ENCODE data around the gene MLH3. TPM values are rescaled to one million over a fixed set of nuclear protein-coding genes. Genes with fewer than 3 reads are reported as not detected.

The MLH3 gene
- total RNA-seq: 10 to 100 TPM; 19.5 to 23.8 TPM

DNA sequence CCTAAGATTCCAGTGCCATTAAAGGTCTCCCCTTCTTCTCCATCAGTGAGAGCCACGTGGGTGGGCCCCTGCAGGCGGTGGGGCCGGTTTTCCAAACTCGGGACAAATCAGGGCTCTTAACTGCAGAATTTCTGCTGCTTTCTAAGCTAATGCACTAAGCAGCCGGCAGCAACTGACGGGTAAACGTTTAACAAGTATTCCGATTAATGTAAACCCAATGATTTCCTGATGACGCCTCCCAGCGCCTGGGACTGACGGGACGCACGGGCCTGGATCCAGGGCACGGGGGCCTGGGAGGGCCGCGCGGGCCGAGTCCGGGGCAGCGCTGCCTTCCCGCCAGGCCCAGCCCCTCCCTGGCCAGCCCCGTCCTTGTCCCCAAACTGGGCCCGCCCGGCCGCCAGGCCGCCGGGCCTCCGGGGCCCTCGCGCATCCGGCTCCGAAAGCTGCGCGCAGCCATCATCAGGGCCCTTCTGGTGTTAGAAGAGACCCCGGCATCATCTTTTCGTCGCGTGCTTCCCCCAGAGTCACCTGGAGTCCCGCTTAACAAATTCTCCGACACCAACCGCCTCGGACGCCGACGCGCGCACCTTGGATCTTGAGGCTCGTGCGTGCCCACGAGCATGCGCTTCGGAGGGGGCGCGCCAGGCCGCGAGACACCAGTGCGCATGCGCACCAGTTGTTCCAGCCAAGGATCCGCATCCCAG, at the start of gene MLH3:
Gene MLH3 (minus strand): TSS at position 616 of the 704 bp plus-strand sequence. CDS start 1,812 bp downstream, outside the sequence.
- ChIA-PET CTCF (interaction anchor here (0.6 to 1.9 kb wide), 4 partner anchors 13 to 174 kb away, joined by 3 to 7 read pairs (median 4); partner anchors contain the start of genes ACYP1 and ZC2HC1C), POLR2A (interaction anchor here (0.6 to 1.3 kb wide), 4 partner anchors 14 to 220 kb away, joined by 3 to 9 read pairs (median 4); partner anchors contain the start of genes RPS6KL1 and ZC2HC1C)

DNA sequence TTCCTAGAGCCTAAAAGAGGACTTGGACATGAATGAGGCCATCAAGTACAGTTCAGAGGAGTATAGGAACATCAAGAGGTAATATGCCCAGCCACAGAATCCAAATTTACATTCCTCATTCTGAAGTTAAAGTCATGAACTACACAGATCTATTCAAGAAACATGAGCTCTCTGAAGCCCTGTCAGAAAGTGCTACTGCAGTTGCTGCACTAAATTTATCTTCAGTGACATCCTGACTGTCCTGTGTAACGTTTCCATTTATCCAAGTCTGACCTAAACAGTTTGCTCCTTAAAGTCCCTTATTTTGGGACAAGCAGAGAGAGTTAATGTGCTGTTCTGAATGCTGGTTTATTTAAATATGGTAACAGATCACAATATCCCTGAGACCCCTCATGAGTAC, 47.4 kb upstream of the MLH3 start:
- ChIA-PET CTCF (no interaction called here), POLR2A (no interaction called here)

DNA sequence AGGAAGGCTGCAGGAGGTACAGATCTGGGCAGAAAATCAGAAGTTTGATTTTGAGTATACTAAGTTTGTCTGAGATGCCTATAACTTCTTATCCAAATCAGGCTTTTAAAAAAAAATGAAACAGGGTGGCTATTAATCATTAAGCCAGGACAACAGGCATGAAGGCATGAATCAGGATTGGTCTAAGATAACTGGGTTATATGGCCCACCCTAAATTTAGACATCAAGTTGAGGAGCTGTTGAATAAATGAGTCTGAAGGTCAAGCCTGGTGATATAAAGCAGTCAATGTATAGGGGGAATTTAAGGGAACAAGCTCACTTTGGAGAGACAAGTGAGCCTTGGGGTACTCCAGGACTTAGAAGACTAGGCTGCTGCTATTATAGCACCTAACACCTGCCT, 46.9 kb upstream of the MLH3 start:
- CTCF ChIA-PET: interaction anchor here (0.6 kb wide), 1 partner anchor 1249 kb away, joined by 4 read pairs; no protein-coding TSS in a partner anchor
- POLR2A ChIA-PET: no interaction called here

DNA sequence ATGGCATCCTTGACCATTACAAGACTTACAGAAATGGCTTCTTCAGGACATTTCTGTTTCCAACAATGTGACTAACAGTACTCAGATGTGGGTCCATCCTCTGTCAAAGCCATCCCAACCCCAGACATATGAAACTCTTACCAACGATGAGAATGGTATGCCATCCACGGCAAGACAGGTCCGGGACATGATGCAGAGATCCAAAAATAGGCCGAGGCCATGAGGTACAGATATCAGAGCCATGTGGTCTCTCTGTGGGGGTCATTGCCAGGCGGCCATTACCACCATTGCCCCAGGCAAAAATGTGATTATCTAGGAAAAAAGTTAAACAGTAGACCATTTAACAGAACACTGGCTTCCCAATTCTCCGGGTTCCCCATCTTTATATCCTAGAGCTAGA, 45.7 kb upstream of the MLH3 start:
- POLR2A ChIA-PET: no interaction called here
- CTCF ChIA-PET: no interaction called here

DNA sequence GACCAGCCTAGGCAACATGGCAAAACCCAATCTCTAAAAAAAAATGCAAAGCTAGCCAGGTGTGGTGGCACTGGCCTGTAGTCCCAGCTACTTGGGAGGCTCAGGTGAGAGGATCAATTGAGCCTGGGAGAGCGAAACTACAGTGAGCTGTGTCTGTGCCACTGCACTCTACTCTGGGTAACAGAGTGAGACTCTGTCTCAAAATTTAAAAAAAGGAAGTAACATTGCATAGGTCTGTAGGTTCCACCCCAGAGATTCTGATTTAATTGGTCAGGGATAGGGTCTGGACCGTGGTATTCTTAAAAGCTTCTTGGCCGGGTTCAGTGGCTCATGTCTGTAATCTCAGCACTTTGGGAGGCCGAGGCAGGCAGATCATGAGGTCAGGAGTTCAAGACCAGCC, 44.4 kb upstream of the MLH3 start:
- ChIA-PET CTCF (no interaction called here), POLR2A (no interaction called here)

DNA sequence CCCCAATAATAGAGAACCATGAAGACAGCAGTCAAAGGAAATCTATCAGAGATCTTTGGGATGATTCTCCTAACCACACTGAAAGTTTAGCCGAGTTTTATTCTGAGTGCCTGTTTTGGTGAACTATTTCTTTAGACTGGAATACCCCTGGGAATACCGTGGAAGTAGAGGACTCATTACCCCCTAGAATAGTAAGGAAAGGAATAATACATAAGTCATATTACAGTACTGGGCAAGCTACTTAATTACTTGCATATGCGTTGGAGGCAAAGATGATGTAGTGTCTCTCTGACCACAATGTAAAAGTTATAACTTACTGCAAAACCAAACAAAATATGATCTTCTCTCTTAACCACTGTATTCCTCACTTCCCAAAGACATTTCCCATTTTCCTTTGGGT, 43.6 kb upstream of the MLH3 start:
- ChIA-PET CTCF (no interaction called here), POLR2A (no interaction called here)

DNA sequence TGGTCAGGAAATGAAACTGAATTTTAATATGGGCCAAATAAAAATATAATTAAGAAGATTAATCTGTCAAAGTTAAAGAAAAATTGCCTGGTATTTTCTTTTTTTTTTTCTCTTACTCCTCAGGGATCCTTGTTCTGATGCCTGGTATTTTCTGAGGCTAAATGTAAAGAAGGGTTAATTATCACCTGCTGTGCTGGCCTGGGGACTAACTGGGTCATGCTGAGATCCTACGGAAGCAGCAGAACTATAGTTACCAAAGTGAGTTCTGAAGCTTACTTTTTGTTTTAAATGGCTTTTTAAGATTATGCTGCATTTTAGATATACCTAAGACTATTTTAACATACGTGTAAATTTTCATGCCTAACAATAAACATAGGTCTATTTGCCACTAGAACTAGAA, 41.4 kb upstream of the MLH3 start:
- POLR2A ChIA-PET: interaction anchor here (0.6 kb wide), 1 partner anchor 131 kb away, joined by 3 read pairs; no protein-coding TSS in a partner anchor

DNA sequence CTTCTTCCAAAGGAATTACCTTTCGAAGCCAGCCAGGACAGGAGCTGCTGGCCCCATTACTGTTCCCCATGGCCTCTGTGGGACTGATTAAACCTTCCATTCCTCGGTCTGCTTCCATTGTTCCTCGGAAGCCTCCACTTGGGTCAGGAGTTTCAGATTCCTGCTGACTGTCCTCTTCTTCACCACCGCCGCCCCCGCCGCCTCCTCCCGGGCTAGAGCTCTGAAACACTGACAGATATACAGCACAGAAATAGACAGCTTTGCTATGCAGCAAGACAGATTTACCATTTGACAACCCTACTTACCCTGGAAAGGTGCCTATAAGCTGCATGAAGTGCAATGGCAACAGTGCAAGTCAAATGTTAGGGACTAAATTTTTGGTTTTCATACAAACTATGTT, 40.0 kb upstream of the MLH3 start:
- POLR2A ChIA-PET: no interaction called here
- CTCF ChIA-PET: no interaction called here

More for the DNA sequence above, 41.4 kb upstream of the MLH3 start:
- CTCF ChIA-PET: no interaction called here

DNA sequence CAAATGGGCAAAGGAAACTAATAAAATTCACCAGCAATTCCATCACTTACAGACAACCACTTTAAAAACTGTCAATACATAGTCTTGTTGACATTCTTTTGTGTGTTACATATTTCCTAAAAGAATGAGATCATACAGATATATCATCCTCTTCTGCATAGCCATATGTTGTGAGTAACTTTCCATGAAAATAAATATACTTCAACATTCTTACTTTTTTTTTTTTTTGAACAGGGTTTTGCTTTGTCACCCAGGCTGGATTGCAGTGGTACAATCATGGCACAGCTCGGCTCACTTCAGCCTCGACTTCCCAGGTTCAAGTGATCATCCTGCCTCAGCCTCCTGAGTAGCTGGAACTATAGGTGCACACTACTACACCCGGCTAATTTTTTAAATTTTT, 39.1 kb upstream of the MLH3 start:
- ChIA-PET CTCF (no interaction called here), POLR2A (interaction anchor here (0.7 kb wide), 1 partner anchor 476 kb away, joined by 7 read pairs; no protein-coding TSS in a partner anchor)

DNA sequence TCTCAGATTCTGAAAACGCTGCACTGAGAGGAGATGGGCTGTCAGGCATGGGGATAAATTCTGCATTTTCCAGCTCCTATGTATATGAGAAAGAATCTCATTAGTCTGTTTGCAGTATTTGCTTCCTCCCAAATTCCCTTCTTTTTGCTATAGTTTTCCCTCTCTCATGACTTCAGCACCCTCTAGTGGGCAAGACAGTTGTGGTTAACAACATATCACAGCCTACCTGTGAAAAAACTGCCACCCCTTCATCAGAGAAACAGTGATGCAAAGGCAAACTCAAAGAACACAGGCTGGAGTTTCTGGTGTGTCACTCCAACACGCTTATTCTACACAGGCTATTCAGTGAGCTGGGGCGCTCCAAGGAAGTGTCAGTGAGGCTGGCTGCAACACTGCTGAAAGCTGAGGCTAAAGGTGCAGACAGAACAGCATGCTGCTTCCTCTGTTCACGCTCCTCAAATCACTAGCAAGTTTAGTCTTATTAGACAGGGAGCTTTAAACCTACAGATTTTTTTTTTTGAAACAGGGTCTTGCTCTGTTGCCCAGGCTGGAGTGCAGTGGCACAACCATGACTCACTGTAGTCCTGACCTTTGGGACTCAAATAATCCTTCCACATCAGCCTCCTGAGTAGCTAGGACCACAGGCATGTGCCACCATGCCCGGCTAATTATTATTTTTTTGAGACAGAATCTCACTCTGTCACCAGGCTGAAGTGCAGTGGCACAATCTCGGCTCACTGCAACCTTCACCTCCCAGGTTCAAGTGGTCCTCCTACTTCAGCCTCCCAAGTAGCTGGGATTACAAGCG, 37.5 kb upstream of the MLH3 start:
- POLR2A ChIA-PET: no interaction called here

DNA sequence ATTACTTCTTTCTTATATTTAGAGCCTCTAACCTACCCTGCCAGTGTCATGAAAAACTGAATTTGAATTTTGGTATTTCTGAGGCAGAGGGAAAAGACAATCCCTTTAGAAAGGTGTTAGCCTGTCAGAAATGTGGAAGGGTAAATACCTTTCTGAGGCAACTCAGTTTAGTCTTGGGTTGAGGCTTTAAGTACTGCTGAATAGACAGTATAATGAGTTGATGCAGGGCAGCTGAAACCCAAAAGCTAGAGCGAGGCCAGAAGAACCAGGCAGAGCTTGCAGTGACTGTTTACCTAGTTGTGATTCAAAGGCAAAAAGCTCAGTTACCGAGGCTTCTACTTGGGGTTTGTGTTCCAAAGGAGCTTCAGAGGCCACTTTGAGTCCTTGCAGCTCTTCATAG, 36.9 kb upstream of the MLH3 start:
- POLR2A ChIA-PET: no interaction called here
- CTCF ChIA-PET: interaction anchor here (0.7 to 4.0 kb wide), 18 partner anchors 13 to 479 kb away, joined by 3 to 40 read pairs (median 3); partner anchors contain the start of genes RPS6KL1 and ZC2HC1C

More for the DNA sequence above, 37.5 kb upstream of the MLH3 start:
- CTCF ChIA-PET: interaction anchor here (0.6 to 4.0 kb wide), 20 partner anchors 13 to 480 kb away, joined by 3 to 40 read pairs (median 3); partner anchors contain the start of genes RPS6KL1 and ZC2HC1C

DNA sequence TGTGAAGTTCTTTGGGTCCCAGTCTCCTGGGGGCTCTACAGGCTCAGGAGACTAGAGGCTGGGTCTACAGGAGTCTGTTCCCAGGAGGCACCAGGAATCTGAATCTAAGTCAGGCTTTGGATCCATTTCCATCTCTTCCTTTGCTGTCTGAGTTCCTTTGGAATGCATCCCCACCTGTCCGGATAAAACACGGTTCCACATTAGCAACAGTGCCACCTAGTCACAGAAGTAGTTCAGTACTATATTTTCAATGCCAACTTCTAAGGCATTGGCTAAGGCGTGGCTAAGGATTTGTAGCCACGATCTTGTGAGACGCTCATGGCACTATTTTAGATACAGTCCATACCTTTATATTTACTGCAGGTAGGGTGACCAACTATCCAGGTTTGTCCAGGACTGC, 33.2 kb upstream of the MLH3 start:
- ChIA-PET CTCF (no interaction called here), POLR2A (no interaction called here)

DNA sequence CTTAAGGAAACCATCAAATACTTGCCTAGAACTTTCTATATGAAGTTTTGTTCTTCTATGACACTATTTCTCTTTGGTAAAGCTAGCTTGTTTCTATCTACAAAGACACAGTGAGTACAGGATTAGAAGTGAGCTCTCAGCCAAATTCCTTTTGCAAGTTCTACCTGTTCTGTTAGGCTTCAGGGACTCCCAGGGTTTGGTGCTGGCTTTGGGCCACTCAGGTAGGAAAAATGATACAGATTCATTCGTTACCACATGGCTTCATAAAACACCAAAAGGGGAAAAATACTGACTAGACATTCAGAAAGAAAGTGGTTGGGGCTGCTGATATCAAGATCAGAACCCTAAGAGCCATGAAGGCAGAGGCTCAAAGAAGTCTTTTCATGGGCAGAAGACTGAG, 32.0 kb upstream of the MLH3 start:
- ChIA-PET CTCF (interaction anchor here (1.2 kb wide), 1 partner anchor 138 kb away, joined by 3 read pairs; no protein-coding TSS in a partner anchor), POLR2A (no interaction called here)

DNA sequence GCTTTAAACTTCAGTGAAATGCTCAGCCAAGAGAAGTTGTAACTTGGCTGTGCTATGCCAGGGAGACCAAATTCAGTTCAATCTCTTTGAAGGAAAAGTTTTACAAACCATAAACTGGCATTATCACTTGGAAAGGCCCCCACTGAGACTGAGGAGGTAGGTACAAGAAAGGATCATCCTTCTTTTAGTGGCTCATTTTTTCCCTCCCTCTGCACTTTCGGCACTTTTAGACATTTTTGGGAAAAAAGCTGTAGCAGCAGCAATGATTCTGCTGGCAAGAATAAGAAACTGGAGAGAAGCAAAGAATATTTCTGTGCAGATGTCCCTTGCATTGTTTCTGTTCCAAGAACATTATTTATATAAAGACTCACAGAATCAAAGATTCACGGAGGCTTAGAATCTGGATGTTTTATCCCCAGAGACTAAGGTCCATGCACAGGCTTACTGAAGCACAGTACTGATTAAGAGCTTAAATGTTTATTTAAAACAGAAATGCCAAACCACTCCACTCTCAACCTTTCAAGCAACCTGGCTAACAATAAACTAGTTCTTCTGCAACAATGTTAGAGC, 30.5 kb upstream of the MLH3 start:
- ChIA-PET POLR2A (no interaction called here), CTCF (no interaction called here)

DNA sequence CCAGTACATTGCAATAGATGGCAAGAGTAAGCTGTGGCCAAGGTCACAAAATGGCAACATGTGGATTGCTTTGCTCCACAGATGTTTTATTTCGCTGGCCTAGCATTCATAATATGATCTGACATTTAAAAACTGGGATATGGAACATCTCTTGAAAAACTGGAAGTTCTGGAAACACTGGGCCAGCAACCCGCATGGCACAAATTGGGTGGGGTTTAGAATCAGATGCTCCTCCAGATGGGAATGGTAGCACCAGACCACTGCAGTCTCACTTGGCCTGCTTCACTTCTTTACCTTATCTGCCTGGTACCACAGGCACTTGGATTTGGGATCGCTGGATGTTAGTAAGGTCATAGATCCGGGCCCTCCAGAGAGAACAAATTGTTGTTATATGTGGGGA, 28.3 kb upstream of the MLH3 start:
- POLR2A ChIA-PET: no interaction called here
- CTCF ChIA-PET: interaction anchor here (0.6 to 1.6 kb wide), 4 partner anchors 120 to 318 kb away, joined by 3 to 5 read pairs (median 3); no protein-coding TSS in a partner anchor

DNA sequence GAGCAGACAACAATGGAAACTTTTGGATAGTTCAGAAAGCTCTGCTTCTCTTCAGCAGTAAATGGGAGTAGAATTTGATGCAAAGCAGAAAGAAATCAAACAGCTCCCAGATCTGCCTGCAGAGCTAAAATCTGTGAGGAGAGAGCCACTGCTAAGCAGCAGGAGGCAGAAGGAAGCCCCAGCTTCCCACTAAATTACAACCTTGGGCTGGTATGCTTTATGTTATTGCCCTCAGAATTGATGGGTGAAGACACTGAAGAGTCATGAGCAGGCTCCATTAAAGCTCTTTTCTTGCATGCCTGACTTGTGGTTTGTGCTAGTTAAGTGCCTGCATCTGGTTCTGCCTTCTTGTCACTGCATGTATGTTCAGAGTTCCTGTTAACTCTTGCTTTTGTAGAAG, 26.5 kb upstream of the MLH3 start:
- POLR2A ChIA-PET: no interaction called here
- CTCF ChIA-PET: no interaction called here

DNA sequence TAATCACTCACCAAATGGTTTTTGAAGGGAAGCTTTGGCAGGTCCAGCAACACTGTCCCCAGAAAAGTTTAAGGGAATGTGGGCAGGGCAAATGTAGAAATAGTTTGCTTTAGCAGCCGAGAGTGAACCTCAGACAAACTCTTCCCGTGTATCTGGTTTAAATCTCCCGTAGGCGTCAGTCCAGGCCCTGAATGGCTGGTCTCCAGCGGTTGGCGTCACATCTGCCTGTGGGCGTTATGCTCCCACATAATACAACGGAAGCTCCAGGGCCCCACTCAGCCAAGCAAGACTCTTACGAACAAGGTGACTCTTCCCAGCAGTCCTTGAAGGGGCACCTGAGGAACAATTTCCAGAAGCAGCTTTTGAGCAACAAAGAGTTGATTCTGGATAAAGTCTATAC, 19.1 kb upstream of the MLH3 start:
- CTCF ChIA-PET: interaction anchor here (1.1 kb wide), 1 partner anchor 165 kb away, joined by 3 read pairs; no protein-coding TSS in a partner anchor
- POLR2A ChIA-PET: interaction anchor here (1.4 kb wide), 1 partner anchor 19 kb away, joined by 5 read pairs; the partner anchor contains the start of gene MLH3

DNA sequence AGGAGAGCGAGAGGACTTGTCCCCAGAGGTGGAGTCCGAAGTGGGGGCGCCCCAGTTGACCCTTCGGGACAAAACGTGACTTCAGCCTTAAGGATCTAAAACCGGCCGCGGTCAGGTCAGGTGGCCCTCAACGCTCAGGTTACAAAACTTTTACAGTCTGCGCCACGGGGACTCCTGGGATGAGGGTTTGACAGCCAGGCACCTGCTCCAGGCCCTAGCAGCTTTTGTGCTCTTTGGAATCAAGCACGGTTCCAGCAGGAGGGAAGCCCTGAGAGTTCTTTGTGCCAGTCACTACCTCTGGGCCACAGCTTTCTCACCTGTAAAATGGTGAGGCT, 18.5 kb upstream of the MLH3 start:
- POLR2A ChIA-PET: interaction anchor here (0.7 to 1.4 kb wide), 5 partner anchors 19 to 189 kb away, joined by 3 to 5 read pairs (median 3); partner anchors contain the start of genes EIF2B2 and MLH3
- CTCF ChIA-PET: interaction anchor here (1.1 to 1.5 kb wide), 2 partner anchors 19 to 165 kb away, joined by 3 to 4 read pairs; partner anchors contain the start of gene MLH3

DNA sequence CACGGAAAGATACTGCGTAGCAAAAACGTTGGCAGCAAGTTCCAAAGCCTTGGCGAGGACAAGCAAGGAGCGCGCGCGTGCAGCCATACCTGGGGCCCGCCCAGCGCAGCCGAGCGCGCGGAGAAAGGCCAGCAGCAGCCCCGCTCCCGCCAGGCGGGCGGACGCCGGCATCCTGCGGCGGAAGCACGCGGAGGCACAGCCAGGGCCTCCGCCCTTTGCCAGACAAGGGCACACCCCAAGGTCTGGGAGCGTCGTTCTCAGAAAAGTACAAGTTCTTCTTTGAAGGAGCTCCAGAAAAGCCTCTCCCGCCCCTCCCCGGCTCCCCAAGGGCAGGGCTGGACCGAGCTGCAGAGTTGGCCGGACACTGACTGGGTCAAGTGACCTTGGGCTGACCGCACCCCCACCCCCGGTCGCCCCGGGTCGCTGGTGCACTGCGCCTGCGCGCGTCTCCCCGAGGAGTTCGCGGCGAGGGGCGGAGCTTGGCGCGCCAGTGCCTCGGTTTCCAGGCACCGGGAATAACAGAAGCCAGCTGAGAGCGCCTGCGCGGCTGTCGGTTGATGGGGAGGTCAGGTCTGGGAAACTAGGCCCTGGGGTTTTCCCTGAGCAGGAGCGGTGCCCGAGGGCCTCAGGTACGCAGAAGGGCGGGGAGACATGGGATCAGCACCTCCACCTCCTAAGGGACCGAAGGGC, 18.0 kb upstream of the MLH3 start, which contains the start of gene ZC2HC1C:
Gene ZC2HC1C (plus strand): TSS at position 521 of the 690 bp plus-strand sequence. CDS start 933 bp downstream, outside the sequence.
- ChIA-PET POLR2A (interaction anchor here (0.7 to 1.4 kb wide), 5 partner anchors 18 to 188 kb away, joined by 3 to 5 read pairs (median 3); partner anchors contain the start of genes EIF2B2 and MLH3), CTCF (interaction anchor here (0.9 to 1.5 kb wide), 3 partner anchors 19 to 164 kb away, joined by 3 to 4 read pairs (median 4); partner anchors contain the start of gene MLH3)

Data from activated CD8-positive, alpha-beta memory T cell treated with anti-CD3 and anti-CD28 coated beads for 36 hours (primary cell).